KBM-7 (cell line): ENCODE results near the gene QPRT.
A peak's percentile ranks its signal among the peaks of the same experiment; 100 is the strongest.
"Not testable (repeated sequence)": the region's sequence is repeated elsewhere in the genome, so short reads cannot be mapped to it uniquely, and the experiment has no call there.

Source experiments
- DNase-seq: peaks from one replicate; pipeline ENCODE4 v3.0.0-alpha.2; 2015
- in situ Hi-C: fragments of 300-500 bp; cut with MboI; formaldehyde crosslinking; loops from 2 replicates; pipeline ENCODE4 v1.14.3; 2020; ENCODE audit warnings: low sequenced_read_pairs, low pct_unique_long_range_greater_than_20kb, mixed read lengths

Gene QPRT

DNA sequence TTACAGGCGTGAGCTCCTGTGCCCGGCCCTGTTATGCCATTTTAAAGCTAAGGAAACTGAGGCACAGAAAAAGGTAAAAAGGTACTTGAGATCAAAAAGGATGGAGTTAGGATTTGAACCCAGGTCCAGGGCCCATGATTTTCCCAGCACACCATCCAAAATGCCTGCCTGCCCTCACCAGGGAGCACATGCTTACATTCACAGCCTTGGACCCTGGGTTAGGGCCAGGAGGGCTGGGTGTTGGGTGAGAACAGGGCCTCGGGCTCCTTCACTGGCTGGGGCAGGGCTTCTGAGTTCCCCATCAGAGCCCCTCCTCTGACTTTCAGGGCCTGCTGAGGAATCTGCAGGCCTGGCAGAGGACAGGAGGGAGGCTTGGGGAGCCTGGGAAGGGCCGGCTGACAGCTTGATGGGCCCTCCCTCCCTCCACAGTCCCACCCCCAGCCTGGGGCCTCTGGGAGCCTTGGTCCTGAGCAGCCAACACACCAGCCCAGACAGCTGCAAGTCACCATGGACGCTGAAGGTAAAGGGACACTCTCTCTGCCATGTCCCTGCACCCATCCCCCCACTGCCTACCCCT is at the start of gene QPRT:
QPRT (plus strand) TSS at position 490 of the 577 bp plus-strand sequence; CDS start at position 508, 18 bp downstream.
- in situ Hi-C loops = loop anchor here (25.0 kb wide), 1 partner anchor 334 kb away; the partner anchor contains the start of genes C16orf92 and DOC2A
- DNase-seq = peak; percentile 73

DNA sequence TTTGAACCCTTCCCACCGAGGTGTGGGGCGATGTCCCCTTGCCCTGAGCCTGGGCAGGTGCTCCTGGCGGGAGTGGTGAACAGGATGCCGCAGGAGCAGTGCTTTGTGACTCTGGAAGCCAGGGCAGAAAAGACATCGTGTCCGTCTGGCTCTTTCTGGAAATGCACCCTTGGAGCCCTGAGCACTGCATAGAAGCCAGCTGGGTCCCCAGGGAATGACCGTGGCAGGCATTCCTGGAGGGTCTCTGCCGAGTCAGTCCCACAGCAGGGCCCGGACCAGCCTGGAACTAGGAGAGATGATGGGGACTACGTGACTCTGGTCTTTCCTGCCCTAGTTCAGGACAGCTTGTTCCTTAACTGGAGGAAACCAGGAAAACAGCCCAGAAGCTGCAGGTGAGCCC is 49.7 kb upstream of the QPRT start:
- in situ Hi-C loops, DNase-seq: not testable (repeated sequence)

DNA sequence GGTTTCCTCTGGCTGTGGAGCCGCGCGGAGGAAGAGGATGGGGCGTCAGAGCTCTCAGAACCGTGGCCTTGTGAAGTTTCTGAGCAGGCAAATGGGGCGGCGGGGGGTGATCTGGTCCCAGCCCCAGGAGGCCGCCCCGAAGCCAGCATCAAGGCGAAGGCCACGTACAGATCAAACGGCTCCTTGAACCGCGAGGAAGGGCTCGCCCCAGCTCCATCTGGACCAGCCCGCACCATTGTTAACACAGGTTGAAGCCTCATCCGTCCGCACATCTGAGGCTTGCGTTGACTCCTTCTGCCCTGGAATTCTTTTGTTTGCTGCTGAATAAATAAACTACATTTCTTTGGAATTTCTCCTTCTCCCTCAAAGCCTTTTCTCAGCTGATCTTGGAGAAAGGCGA is 47.3 kb upstream of the QPRT start:
- in situ Hi-C loops, DNase-seq: not testable (repeated sequence)

DNA sequence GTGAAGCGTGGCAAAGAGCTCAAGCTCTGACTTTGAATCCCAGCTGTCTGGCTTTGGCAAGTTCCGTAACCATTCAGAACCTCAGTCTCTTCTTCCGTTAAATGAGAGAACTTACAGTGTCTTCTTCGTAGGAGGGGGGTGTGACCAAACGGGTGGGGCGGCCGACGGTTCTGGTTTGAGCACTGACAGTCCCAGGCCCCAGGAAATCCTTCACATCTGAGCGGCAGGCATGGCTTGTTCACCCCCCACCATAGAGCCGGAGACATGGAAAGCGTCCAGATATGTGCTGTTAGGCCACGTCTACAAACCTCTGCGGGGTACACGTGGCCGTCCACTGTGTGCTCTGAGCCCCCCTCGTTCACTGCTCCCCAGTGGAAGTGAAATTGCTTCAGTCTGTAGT is 43.1 kb upstream of the QPRT start:
- in situ Hi-C loops, DNase-seq: not testable (repeated sequence)

DNA sequence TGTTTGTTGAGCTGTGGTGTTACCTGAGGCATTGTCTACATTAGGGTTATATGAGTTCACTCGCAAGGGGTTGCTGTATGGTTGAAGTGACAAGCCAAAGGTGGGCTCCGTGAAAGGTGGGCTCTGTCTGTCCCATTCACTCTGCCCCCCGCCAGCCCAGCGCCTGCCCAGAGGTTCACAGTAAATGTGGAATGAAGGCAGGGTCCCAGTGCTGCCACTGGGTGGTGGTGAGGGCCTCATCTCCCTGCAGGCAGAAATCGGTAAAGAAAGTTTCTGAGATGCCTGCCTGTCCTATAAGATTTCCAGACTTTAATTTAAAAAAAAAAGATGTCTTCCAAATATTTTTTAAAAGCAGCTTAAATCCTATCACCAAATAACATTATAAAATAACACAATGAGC is 42.6 kb upstream of the QPRT start:
- in situ Hi-C loops, DNase-seq: not testable (repeated sequence)

DNA sequence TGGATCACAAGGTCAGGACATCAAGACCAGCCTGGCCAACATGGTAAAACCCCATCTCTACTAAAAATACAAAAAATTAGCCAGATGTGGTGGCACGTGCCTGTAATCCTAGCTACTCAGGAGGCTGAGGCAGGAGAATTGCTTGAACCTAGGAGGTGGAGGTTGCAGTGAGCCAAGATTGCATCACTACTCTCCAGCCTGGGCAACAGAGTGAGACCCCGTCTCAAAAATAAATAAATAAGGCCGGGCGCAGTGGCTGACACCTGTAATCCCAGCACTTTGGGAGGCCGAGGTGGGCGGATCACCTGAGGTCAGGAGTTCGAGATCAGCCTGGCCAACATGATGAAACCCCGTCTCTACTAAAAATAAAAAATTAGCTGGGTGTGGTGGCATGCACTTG is 40.2 kb upstream of the QPRT start:
- in situ Hi-C loops, DNase-seq: not testable (repeated sequence)

DNA sequence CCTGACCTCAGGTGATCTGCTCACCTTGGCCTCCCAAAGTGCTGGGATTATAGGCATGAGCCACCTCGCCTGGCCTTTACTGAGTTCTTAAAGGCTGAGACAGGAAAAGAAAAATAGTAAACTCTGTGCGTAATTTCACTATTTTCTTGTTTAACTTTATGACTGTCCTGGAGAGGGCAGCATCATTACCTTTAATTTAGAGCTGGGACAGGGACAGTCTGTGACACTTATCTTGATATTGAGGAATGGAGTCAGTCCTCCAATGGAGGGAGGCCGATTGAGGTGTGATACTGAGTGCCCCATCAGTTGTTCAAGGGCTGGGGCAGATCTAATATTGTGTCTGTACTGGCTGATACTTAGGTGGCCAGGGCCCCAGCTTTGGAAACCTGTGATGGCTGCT is 37.4 kb upstream of the QPRT start:
- DNase-seq = peak; percentile 67
- in situ Hi-C loops = no loop called here

DNA sequence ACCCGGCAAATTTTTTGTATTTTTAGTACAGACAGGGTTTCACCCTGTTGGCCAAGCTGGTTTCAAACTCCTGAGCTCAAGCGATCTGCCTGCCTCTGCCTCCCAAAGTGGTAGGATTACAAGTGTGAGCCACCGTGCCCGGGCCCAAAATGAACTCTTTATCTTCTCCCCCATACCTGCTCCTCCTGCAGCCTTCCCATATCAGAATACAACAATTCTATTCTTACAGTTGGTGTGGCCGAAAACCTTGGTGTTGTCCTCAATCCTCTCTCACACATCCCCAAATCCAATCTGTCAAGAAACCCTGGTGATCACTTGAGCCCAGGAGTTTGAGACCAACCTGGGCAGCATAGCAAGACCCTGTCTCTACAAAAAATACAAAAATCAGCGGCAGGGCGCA is 35.4 kb upstream of the QPRT start:
- no peak for DNase-seq
- in situ Hi-C loops = no loop called here

DNA sequence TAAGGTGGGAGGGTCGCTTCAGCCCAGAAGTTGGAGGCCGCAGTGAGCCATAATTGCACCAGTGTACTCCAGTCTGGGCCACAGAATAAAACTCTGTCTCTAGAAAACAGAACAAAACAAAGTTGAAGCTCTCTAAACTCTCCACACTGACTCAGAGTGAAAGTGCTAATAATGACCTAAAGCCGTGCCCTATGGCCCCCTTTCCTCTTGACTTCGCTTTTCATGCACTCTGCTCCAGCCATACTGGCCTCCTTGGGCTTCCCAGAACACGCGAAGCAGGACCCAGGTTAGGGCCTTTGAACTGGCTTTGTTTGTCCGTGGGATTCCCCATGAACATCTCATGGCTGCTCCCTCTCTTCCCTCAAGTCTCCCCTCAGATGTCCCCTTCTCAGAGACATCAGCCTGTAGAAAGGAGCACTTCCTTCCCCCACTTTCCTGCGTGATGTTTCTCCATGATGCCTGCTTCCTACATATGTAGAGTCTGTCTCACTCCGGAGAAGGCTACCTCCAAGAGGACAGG is 34.6 kb upstream of the QPRT start:
- no peak for DNase-seq
- in situ Hi-C loops = no loop called here

DNA sequence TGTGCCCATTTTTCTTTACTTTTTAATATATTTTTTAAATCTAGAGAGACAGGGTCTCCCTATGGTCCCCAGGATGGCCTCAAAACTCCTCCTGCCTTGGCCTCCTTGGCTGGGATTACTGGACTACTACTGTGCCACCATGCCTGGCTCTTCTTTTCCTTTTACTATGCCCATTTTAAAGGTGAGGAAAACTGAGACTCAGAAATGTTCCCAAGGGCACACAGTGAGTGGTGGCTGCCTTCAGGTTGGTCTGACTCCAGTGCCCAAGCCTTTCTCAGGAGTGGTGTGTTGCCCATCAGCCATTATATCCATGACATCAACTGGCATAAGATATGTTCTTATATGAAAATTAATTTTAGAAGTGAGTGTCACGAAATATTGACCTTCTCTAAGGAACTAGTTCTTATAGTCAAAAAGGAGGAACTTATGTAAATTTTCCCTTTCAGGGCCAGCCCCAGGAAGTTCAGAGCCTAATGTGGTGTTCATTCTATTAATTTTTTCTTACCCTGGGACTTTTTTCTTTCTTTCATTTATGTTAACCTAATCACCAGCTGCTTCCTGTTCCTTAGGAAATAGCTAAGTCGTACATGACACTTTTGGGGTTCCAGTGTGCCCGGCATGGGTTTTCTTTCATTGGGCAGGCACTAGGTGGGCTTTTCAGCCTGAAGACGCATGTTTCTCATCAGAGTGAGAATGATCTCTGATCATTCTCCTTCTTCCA is 33.8 kb upstream of the QPRT start:
- in situ Hi-C loops = no loop called here
- DNase-seq = no peak

DNA sequence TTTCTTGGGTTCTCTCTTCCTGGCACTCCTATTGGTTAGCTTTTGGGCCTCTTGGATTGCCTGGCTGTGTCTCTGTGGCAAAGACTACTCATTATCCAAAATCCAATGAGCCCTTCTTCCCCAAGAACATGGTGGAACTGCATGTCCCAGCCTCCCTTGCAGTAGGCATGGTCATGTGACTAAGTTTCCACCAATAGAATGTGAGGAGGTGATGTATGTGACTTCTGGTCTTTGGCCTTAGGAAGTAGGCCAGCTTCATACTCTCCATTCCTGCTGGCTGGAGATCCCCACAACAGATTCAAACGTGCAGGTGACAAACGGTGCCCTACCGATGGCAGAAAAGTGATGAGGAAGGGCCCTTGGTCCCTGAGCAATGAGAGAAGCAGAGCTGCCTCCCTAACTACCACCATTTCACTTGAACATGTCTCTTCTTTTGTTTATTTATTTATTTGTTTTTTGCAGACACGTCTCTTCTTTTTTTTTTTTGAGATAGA is 33.2 kb upstream of the QPRT start:
- DNase-seq = peak; percentile 91
- in situ Hi-C loops = no loop called here

DNA sequence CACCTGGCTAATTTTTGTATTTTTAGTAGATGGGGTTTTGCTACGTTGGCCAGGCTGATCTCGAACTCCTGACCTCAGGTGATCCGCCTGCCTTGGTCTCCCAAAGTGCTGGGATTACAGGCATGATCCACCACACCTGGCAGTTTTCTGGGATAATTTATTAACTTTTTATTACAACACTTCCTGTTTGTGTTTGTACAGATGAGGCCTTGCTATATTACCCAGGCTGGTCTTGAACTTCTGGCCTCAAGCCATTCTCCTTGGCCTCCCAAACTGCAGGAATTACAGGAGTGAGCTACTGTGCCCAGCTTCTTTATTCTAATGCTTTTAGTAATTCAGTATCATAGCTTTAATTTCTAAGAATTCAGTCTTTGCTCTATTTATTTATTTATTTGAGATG is 32.0 kb upstream of the QPRT start:
- in situ Hi-C loops = no loop called here
- DNase-seq = no peak

DNA sequence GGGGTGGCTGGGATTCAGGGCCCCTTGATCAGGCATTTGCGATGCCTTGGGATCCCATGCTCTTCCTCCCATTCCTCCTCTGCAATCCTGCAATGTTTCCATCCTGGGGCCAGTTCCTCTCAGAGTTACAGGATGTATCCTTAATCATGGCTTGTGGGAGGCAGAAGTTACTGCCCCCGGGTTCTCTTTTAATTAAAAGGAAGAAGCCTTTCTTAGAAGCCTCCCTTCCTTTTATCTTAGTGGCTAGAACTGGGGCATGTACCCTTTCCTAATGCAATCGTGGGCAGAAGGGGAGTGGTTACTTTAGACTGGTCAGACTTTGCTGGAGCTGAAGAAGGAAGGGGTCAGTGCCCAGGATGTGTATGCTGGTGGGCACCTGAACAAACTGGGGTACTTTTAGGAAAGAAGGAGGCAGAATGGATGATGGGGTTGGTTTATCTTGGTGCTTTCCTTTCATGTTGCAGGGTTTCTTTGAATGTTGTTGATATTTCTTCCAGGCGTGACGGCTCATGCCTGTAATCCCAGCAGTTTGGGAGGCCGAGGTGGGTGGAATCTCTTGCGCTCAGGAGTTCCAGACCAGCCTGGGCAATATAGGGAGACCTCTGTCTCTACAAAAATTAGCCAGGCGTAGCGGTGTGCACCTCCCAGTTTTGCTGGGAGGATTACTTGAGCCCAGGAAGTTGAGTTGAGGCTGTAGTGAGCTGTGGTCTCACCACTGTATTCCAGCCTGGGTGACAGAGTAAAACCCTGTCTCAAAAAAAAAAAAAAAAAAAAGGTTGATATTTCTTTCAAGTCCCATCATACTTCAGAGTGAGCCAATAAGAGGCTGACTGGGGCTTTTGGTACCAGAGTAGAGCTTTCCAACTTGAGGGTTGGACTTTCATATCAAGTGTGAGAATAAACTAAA is 29.1 kb upstream of the QPRT start:
- in situ Hi-C loops = no loop called here

DNA sequence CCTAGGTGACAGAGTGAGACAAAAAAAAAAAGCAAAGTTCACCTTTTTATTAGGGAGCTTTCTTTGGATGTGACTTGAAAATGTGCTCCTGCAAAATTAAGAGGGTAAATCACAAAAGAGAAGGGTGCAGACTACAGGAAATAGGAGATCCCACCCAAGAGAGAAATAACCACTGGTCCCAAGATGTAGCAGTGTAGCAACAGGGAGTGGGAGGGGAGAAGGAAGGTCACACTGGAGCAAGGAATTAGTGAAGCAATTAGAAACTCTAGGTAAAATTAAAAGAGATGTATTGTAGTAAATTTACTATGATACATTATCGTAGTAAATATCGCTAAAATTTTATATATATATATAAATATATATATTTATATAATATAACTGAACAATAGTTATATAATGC is 28.2 kb upstream of the QPRT start:
- no peak for DNase-seq
- in situ Hi-C loops = no loop called here

More for the DNA sequence above, 29.1 kb upstream of the QPRT start:
- DNase-seq = peak; percentile 69

DNA sequence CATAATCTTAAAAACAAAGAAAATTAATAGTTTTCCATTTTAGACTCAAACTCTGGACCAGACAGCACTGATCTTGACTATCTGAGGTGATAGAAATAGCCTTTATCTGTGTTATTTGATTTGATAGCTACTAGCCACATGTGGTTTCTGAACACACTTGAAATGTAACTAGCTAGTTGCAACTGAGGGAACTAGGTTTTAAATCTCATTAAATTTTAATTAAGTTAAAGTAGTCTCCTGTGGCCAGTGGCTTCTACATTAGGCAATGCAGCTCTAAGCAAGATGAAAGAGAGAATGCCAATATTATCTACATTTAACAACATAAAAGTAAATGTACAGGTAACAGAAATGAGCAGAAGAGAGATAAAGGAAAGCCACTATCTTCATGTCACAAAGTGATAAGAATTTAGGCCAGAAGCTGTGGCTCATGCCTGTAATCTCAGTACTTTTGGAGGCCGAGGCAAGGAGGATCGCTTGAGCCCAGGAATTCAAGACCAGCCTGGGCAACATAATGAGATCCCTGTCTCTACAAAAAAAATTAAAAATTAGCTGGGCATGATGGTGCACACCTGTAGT is 27.1 kb upstream of the QPRT start:
- no peak for DNase-seq
- in situ Hi-C loops = no loop called here

DNA sequence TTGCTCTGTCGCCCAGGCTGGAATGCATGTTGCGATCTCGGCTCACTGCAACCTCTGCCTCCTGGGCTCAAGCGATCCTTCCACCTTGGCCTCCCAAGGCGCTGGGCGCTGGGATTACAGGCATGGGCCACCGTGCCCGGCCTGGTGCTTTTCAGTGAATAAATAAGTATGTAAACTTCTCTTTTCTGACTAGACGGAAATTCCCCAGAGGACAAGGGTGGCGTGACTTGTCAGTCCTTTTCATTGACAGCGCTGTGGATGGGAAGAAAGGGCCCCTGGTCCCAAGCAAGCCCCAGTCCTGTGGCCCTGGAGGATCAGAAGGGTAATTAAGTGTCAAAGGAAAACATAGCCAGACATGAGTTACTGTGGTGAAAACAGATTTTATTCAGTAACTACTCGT is 25.5 kb upstream of the QPRT start:
- in situ Hi-C loops = no loop called here
- peak; percentile 86 for DNase-seq

DNA sequence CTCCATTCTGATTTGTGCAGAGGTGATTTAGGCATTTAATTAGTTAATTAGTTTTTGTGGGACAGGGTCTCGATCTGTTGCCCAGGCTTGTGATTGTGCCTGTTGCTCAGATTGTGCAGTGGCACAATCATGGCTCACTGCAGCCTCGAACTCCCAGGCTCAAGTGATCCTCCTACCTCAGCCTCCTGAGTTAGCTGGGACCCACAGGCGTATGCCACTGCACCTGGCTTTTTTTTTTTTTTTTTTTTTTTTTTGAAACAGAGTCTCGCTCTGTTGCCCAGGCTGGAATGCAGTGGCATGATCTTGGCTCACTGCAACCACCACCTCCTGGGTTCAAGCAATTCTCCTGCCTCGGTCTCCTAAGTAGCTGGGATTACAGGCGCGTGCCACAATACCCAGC is 25.1 kb upstream of the QPRT start:
- DNase-seq, in situ Hi-C loops: not testable (repeated sequence)

DNA sequence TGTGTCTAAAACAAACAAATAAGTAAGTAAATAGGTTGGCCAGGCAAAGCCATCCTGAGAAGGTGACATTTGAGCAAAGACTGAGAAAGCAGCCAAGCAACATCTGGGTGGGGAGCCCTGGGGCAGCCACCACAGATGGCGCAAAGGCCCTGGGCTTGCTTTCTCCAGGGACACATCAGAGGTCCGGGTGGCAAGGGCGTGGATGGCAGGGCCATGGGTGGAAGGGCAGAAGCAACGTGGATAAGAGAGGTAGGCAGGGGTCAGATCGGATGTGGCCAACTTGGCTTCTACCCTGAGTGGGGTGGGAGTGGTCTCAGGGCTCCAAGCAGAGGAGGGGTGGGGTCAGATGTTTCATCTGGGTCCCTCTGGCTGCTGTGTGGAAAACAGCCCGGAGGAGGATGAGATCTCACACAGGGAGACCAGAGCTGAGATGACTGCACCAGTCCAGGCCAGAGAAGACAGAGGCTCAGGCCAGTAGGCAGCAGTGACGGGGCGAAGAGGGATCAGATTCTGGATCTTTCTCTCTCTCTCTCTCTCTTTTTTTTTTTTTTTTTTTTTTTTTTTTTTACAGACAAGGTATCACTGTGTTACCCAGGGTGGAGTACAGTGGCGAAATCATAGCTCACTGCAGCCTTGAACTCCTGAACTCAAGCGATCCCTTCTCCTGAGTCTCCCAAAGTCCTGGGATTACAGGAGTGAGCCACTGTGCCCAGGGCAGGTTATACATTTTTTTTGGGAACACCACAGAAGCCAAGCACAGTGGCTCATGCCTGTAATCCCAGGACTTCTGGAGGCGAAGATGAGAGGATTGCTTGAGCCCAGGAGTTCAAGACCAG is 22.1 kb upstream of the QPRT start:
- in situ Hi-C loops = no loop called here

More for the DNA sequence above, 22.1 kb upstream of the QPRT start:
- DNase-seq = no peak
